Neural cell (in vitro differentiated cells): Measurements from ENCODE around the gene ZNF804A.

Source experiments
- EP300 ChIP-seq: fragments of 450-650 bp; conservative IDR thresholded peaks from 2 replicates; pipeline ENCODE4 v1.6.1; 2014; ENCODE audit warnings: antibody characterized with exemption, mild to moderate bottlenecking, moderate library complexity; ENCODE audit not compliant: poor library complexity, severe bottlenecking
- EZH2 ChIP-seq: fragments of 200-600, 300-800 bp; shearing (Covaris generic), sonication (generic); IDR thresholded peaks from 2 replicates; pipeline ENCODE4 v1.6.1; 2014; ENCODE audit warnings: antibody characterized with exemption, low read length, borderline replicate concordance, mild to moderate bottlenecking; ENCODE audit not compliant: insufficient read depth, poor library complexity, severe bottlenecking
- POLR2AphosphoS5 ChIP-seq: IDR thresholded peaks from 2 replicates; pipeline ENCODE4 v1.6.1; 2012
- RAD21 ChIP-seq: fragments of 450-650 bp; conservative IDR thresholded peaks from 2 replicates; pipeline ENCODE4 v1.6.1; 2014; ENCODE audit warnings: antibody characterized with exemption, mild to moderate bottlenecking, moderate library complexity
- TAF1 ChIP-seq: IDR thresholded peaks from 2 replicates; pipeline ENCODE4 v1.6.1; 2012; ENCODE audit warnings: low read depth
- TF ChIP-seq, protein P1 (sequence below): fragments of 450-650 bp; IDR thresholded peaks from 2 replicates; pipeline ENCODE4 v1.5.1; 2014; ENCODE audit warnings: antibody characterized with exemption, mild to moderate bottlenecking, moderate library complexity; ENCODE audit not compliant: poor library complexity, severe bottlenecking

DNA sequence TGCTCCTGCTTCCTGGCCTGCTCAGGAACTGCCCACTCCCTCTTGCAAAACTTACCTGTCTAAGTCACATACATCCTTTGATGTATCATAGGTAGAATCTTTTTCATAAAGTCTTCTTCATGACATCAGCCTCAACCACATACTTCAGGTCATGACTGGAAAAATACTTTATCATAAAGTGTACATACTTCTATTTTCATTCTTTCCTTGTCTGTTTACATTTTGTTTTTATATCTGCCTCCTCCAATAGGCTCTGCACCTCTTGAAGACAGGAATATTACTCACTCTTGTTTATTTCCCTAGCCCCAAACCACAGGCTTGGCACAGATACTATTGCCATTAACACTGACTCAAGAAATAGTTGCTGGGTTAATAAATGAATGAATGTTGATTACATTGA is 43.6 kb upstream of the ZNF804A start:
- TF ChIP-seq, protein P1, sequence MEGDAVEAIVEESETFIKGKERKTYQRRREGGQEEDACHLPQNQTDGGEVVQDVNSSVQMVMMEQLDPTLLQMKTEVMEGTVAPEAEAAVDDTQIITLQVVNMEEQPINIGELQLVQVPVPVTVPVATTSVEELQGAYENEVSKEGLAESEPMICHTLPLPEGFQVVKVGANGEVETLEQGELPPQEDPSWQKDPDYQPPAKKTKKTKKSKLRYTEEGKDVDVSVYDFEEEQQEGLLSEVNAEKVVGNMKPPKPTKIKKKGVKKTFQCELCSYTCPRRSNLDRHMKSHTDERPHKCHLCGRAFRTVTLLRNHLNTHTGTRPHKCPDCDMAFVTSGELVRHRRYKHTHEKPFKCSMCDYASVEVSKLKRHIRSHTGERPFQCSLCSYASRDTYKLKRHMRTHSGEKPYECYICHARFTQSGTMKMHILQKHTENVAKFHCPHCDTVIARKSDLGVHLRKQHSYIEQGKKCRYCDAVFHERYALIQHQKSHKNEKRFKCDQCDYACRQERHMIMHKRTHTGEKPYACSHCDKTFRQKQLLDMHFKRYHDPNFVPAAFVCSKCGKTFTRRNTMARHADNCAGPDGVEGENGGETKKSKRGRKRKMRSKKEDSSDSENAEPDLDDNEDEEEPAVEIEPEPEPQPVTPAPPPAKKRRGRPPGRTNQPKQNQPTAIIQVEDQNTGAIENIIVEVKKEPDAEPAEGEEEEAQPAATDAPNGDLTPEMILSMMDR: no peak
- no peak for TF ChIP-seq TAF1
- TF ChIP-seq RAD21: no peak
- TF ChIP-seq EZH2: no peak
- TF ChIP-seq EP300: no peak
- no peak for TF ChIP-seq POLR2AphosphoS5
